HepG2 (cell line): ENCODE measurements around the gene OPTN. TPM values are rescaled to one million over a fixed set of nuclear protein-coding genes. Genes with fewer than 3 reads are reported as not detected.

Experiments
- ATAC-seq: fragments of 200-7000 bp; cut with Tn5 transposase; 3 replicates; pipeline ENCODE4 v1.9.1; 2020; ENCODE audit warnings: mild to moderate bottlenecking, moderate library complexity
- BruUV-seq: library from RNA; stranded (reverse); fragments of 400-500 nt; replicated peaks from 2 replicates; lab custom pipeline; 2021; lab: Mats Ljungman, UMichigan
- CTCF ChIA-PET: fragments of 300-600 bp; formaldehyde crosslinking; extraction: SDS; loops from one replicate; lab custom pipeline; 2021; ENCODE audit warnings: low total read pairs, inconsistent platforms, low intra/inter-chr PET ratio; lab: Yijun Ruan, JAX
- POLR2A ChIA-PET: fragments of 350-600 bp; sonication (Branson Sonifier 250); formaldehyde crosslinking; loops from one replicate; lab custom pipeline; 2020; ENCODE audit warnings: antibody characterized with exemption, inconsistent platforms; lab: Yijun Ruan, JAX
- DNase-seq: peaks from one replicate; pipeline ENCODE4 v3.0.0-alpha.2; 2015; ENCODE audit warnings: low spot score
- FAIRE-seq: peaks from 3 replicates; lab custom pipeline; 2011; peaks lifted over from hg19 to GRCh38; lab: Jason Lieb, UNC
- H2AFZ ChIP-seq: one replicate; pipeline ENCODE4 v1.6.1; 2011; ENCODE audit warnings: low read length, inconsistent platforms
- H3K27ac ChIP-seq: fragments of 300-600 bp; 3 replicates; pipeline ENCODE4 v1.8.0; 2011; ENCODE audit warnings: mixed run types, mild to moderate bottlenecking, mixed read lengths, low read length, inconsistent platforms; ENCODE audit not compliant: insufficient read depth; ENCODE audit errors: extremely low read length
- H3K27me3 ChIP-seq, 2 experiments: fragments of 200-600 bp in 1 of 2; 2 replicates in 1 of 2; 3 replicates in 1 of 2; pipeline versions ENCODE4 v1.6.0 to v1.8.0; 2011; ENCODE audit warnings: low read length in 2 of 2, mild to moderate bottlenecking in 2 of 2, moderate library complexity in 2 of 2, inconsistent platforms in 1 of 2; ENCODE audit not compliant: insufficient read depth in 2 of 2, control insufficient read depth in 1 of 2
- H3K36me3 ChIP-seq, 2 experiments: fragments of 200-600 bp in 1 of 2; replicated peaks in 1 of 2; 2 replicates in 1 of 2; 3 replicates in 1 of 2; pipeline versions ENCODE4 v1.5.1 to v1.8.0; 2011; ENCODE audit warnings: low read length in 2 of 2, inconsistent platforms in 1 of 2; ENCODE audit not compliant: insufficient read depth in 2 of 2, control insufficient read depth in 1 of 2
- H3K4me1 ChIP-seq: 2 replicates; pipeline ENCODE4 v1.5.1; 2012; ENCODE audit warnings: low read length, inconsistent platforms; ENCODE audit not compliant: insufficient read depth
- H3K4me2 ChIP-seq: 2 replicates; pipeline ENCODE4 v1.6.0; 2011; ENCODE audit warnings: low read depth, low read length, inconsistent platforms
- H3K4me3 ChIP-seq, 3 experiments: fragments of 200-600 bp in 1 of 3; sonication (generic), shearing (Covaris generic) in 1 of 3; replicated peaks in 1 of 3; 2 replicates each; pipeline ENCODE4 v1.5.1; 2011 to 2016; ENCODE audit warnings: low read length in 3 of 3, inconsistent platforms in 2 of 3, low read depth in 2 of 3, mild to moderate bottlenecking in 2 of 3, control low read depth in 1 of 3, mixed read lengths in 1 of 3; ENCODE audit not compliant: insufficient read depth in 1 of 3
- H3K79me2 ChIP-seq: one replicate; pipeline ENCODE4 v1.6.1; 2011; ENCODE audit warnings: low read length, inconsistent platforms; ENCODE audit not compliant: insufficient read depth
- H3K9ac ChIP-seq: 2 replicates; pipeline ENCODE4 v1.6.0; 2011; ENCODE audit warnings: mild to moderate bottlenecking, low read depth, low read length, inconsistent platforms; ENCODE audit not compliant: insufficient read depth
- H3K9me3 ChIP-seq: 2 replicates; pipeline ENCODE4 v1.5.1; 2012; ENCODE audit warnings: mild to moderate bottlenecking, low read length
- H4K20me1 ChIP-seq: 2 replicates; pipeline ENCODE4 v1.6.0; 2011; ENCODE audit warnings: inconsistent platforms, mild to moderate bottlenecking, low read length, moderate library complexity; ENCODE audit not compliant: insufficient read depth
- ATAD3A ChIP-seq: sonication (generic); formaldehyde crosslinking; IDR thresholded peaks from 2 replicates; pipeline ENCODE4 v1.4.0; 2020; ENCODE audit warnings: missing genetic modification reagents
- GLI4 ChIP-seq: sonication (generic); formaldehyde crosslinking; IDR thresholded peaks from 2 replicates; pipeline ENCODE4 v1.5.1; 2020; ENCODE audit warnings: missing genetic modification reagents, mild to moderate bottlenecking, moderate library complexity, borderline replicate concordance
- MED8 ChIP-seq: sonication (generic); formaldehyde crosslinking; IDR thresholded peaks from 2 replicates; pipeline ENCODE4 v1.8.1; 2023; ENCODE audit warnings: mild to moderate bottlenecking, missing genetic modification reagents; ENCODE audit not compliant: insufficient replicate concordance
- NFYC ChIP-seq: IDR thresholded peaks from 2 replicates; pipeline ENCODE4 v1.6.1; 2016; ENCODE audit warnings: missing genetic modification reagents, missing compliant biosample characterization
- NR2C2 ChIP-seq: sonication (generic); formaldehyde crosslinking; IDR thresholded peaks from 2 replicates; pipeline ENCODE4 v1.4.0; 2020; ENCODE audit warnings: missing genetic modification reagents, mild to moderate bottlenecking, moderate library complexity, borderline replicate concordance
- NR2F2 ChIP-seq: IDR thresholded peaks from 2 replicates; pipeline ENCODE4 v1.6.1; 2012; ENCODE audit warnings: low read depth, inconsistent platforms, borderline replicate concordance
- TRIM22 ChIP-seq: fragments of 450-650 bp; IDR thresholded peaks from 2 replicates; pipeline ENCODE4 v1.6.1; 2017
- ZEB1 ChIP-seq: IDR thresholded peaks from 2 replicates; pipeline ENCODE4 v1.6.1; 2012; ENCODE audit warnings: mild to moderate bottlenecking, low read depth, inconsistent platforms; ENCODE audit not compliant: insufficient replicate concordance
- ZNF441 ChIP-seq: sonication (generic); formaldehyde crosslinking; IDR thresholded peaks from 2 replicates; pipeline ENCODE4 v1.7.0; 2021; ENCODE audit warnings: missing genetic modification reagents, borderline replicate concordance
- ZNF589 ChIP-seq: sonication (generic); formaldehyde crosslinking; conservative IDR thresholded peaks from 2 replicates; pipeline ENCODE4 v1.8.0; 2022; ENCODE audit warnings: mild to moderate bottlenecking, moderate library complexity, missing genetic modification reagents
- ZNF674 ChIP-seq: sonication (generic); formaldehyde crosslinking; IDR thresholded peaks from 2 replicates; pipeline ENCODE4 v1.5.0; 2020; ENCODE audit warnings: low read depth, mild to moderate bottlenecking, missing genetic modification reagents
- ZNF784 ChIP-seq: sonication (generic); formaldehyde crosslinking; IDR thresholded peaks from 2 replicates; pipeline ENCODE4 v1.5.1; 2020; ENCODE audit warnings: missing genetic modification reagents, mild to moderate bottlenecking, borderline replicate concordance
- WGBS: methylation state at CpG from one replicate; pipeline ENCODE4 v1.1.6; 2017; ENCODE audit warnings: low lambda C conversion rate; 5-methylcytosine and 5-hydroxymethylcytosine counted together
- in situ Hi-C: cut with HindIII; loops from 2 replicates; pipeline ENCODE4 v1.10.0; 2017; ENCODE audit warnings: low pct_unique_long_range_greater_than_20kb; ENCODE audit not compliant: extremely low pct_ligation_motif_present
- intact Hi-C: fragments of 100-400 bp; cut with micrococcal nuclease; formaldehyde crosslinking; loops from one replicate; pipeline ENCODE4 v1.10.0; 2022; ENCODE audit not compliant: unreplicated experiment
- polyA plus RNA-seq, 8 experiments: library from polyadenylated mRNA; depleted of rRNA in 3 of 8; stranded (reverse) in 7 of 8; unstranded in 1 of 8; fragments of >200 nt; fragmentation: Illumina TruSeq in 4 of 8; extraction: Trizol in 4 of 8; gene quantifications; 2 replicates each; pipeline versions ENCODE4 v1.2.1 to v1.2.3, GENCODE V29; 2011 to 2016; ENCODE audit warnings: low read depth in 4 of 8, missing spikeins in 1 of 8, mixed read lengths in 1 of 8; ENCODE audit not compliant: insufficient read depth in 1 of 8
- total RNA-seq, 5 experiments: library from RNA; depleted of rRNA; stranded (reverse); fragments of >200 nt; fragmentation: Illumina TruSeq; extraction: Trizol; gene quantifications; 2 replicates each; pipeline ENCODE4 v1.2.3, GENCODE V29; 2016; ENCODE audit warnings: low read depth in 1 of 5
- TF ChIP-seq, protein P1 (sequence below): sonication (generic); formaldehyde crosslinking; IDR thresholded peaks from 2 replicates; pipeline ENCODE4 v1.5.1; 2020; ENCODE audit warnings: mild to moderate bottlenecking, missing genetic modification reagents

OPTN gene
- total and polyA plus RNA-seq, 2 of the 13 experiments (the other 11 are each of a cell fraction or from before 2014, with no cell fraction given), result 13.4 to 46.6 TPM

GRCh38 chr10:13118784-13119410, 18.9 kb downstream of the OPTN start:
- DNase-seq, result no peak
- WGBS, result 91% methylated on average over 3 of the region's 3 CpGs
- no peak overlapping the region for H2AFZ ChIP-seq
- H3K79me2 ChIP-seq, result no peaks in the 10 kb centered on the region
- FAIRE-seq, result no peak
- BruUV-seq, result no TSS peak
- intact Hi-C loops, result no loop called here
- H3K4me3 ChIP-seq, result no peak overlapping the region
- H3K4me1 ChIP-seq, result no peaks in the 10 kb centered on the region
- H3K4me2 ChIP-seq, result no peak overlapping the region
- in situ Hi-C loops, result no loop called here
- H4K20me1 ChIP-seq, result no peaks in the 10 kb centered on the region
- no peaks in the 10 kb centered on the region for H3K27me3 ChIP-seq
- POLR2A ChIA-PET, result no interaction called here
- no peak overlapping the region for H3K9ac ChIP-seq
- no peak overlapping the region for H3K27ac ChIP-seq
- TF ChIP-seq MED8 (CRISPR knock-in tag) (no peak), NR2F2 (no peak), ZNF589 (CRISPR knock-in tag) (no peak), ZNF674 (CRISPR knock-in tag) (no peak), GLI4 (CRISPR knock-in tag) (no peak), ATAD3A (CRISPR knock-in tag) (no peak), TRIM22 (no peak), NR2C2 (no peak), NFYC (CRISPR knock-in tag) (no peak), ZNF784 (no peak), ZNF441 (CRISPR knock-in tag) (no peak), ZEB1 (no peak)
- TF ChIP-seq, protein P1, sequence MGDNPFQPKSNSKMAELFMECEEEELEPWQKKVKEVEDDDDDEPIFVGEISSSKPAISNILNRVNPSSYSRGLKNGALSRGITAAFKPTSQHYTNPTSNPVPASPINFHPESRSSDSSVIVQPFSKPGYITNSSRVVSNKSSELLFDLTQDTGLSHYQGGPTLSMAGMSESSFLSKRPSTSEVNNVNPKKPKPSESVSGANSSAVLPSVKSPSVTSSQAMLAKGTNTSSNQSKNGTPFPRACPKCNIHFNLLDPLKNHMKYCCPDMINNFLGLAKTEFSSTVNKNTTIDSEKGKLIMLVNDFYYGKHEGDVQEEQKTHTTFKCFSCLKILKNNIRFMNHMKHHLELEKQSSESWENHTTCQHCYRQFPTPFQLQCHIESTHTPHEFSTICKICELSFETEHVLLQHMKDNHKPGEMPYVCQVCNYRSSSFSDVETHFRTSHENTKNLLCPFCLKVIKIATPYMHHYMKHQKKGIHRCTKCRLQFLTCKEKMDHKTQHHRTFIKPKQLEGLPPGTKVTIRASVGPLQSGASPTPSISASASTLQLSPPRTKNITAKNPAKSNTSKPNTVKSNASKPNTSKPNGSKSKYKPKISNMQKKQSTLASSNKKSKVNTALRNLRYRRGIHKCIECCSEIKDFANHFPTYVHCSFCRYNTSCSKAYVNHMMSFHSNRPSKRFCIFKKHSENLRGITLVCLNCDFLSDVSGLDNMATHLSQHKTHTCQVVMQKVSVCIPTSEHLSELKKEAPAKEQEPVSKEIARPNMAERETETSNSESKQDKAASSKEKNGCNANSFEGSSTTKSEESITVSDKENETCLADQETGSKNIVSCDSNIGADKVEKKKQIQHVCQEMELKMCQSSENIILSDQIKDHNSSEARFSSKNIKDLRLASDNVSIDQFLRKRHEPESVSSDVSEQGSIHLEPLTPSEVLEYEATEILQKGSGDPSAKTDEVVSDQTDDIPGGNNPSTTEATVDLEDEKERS (CRISPR knock-in tag), result no peak
- H3K9me3 ChIP-seq, result no peaks in the 10 kb centered on the region
- CTCF ChIA-PET, result no interaction called here
- H3K36me3 ChIP-seq, result peaks cover 9 to 36% of the 10 kb centered on the region in 2 experiments
- ATAC-seq, result no peak
